Measurements from ENCODE around the gene CTCF.
A peak's percentile ranks its signal among the peaks of the same experiment; 100 is the strongest.

The CTCF gene

GRCh38 chr16:67653789-67654402, 91.6 kb downstream of the CTCF start:
- DNase-seq = no peak

GRCh38 chr16:67654403-67654911, 92.1 kb downstream of the CTCF start:
- no peak for DNase-seq

GRCh38 chr16:67655363-67655762, 93.0 kb downstream of the CTCF start:
- DNase-seq = no peak

- DNase-seq = no peak
These were observed 94.2 kb downstream of the CTCF start for GRCh38 chr16:67656344-67657016.

GRCh38 chr16:67657017-67657608, 94.8 kb downstream of the CTCF start:
- no peak for DNase-seq

GRCh38 chr16:67657751-67658518, 95.6 kb downstream of the CTCF start:
- no peak for DNase-seq

GRCh38 chr16:67658849-67659674, 96.7 kb downstream of the CTCF start:
- DNase-seq = no peak

- DNase-seq = peak; percentile 97
These were observed 97.6 kb downstream of the CTCF start, which contains the start of gene ACD for GRCh38 chr16:67659675-67660563. ACD (minus strand) TSS chr16:67660260; CDS start chr16:67660220, 40 bp downstream.

- DNase-seq = peak; percentile 97 to 98
These were observed 98.3 kb downstream of the CTCF start, which contains the start of gene PARD6A for GRCh38 chr16:67660564-67661028. PARD6A (plus strand) TSS chr16:67660960; CDS start chr16:67661039, 79 bp downstream.

GRCh38 chr16:67661101-67661761, 98.9 kb downstream of the CTCF start:
- DNase-seq = peak in 1 of 2 donors; percentile 20

GRCh38 chr16:67661886-67662652, 99.7 kb downstream of the CTCF start:
- no peak for DNase-seq

GRCh38 chr16:67662653-67663010, 100.3 kb downstream of the CTCF start:
- DNase-seq = no peak

- DNase-seq = peak; percentile 38 to 51
These were observed 101.0 kb downstream of the CTCF start for GRCh38 chr16:67663151-67663876.

- no peak for DNase-seq
These were observed 101.5 kb downstream of the CTCF start for GRCh38 chr16:67663877-67664222.

GRCh38 chr16:67664258-67664657, 101.9 kb downstream of the CTCF start:
- no peak for DNase-seq

- no peak for DNase-seq
These were observed 102.5 kb downstream of the CTCF start for GRCh38 chr16:67664871-67665270.

GRCh38 chr16:67665598-67665997, 103.3 kb downstream of the CTCF start:
- DNase-seq = no peak

GRCh38 chr16:67666032-67666551, 103.8 kb downstream of the CTCF start:
- no peak for DNase-seq

Data from inflammatory macrophage (primary cell).